ENCODE measurements around the gene FOXO6.
"Not testable (repeated sequence)": the region's sequence is repeated elsewhere in the genome, so short reads cannot be mapped to it uniquely, and the experiment has no call there.

Gene FOXO6

GRCh38 chr1:41329662-41330587 is 31.3 kb upstream of the FOXO6 start:
- DNase-seq (ENCODE audit: low spot score) = no peak

GRCh38 chr1:41330588-41331545 is 30.4 kb upstream of the FOXO6 start:
- no peak for DNase-seq (ENCODE audit: low spot score)

GRCh38 chr1:41331546-41331917 is 29.7 kb upstream of the FOXO6 start:
- DNase-seq (ENCODE audit: low spot score) = no peak

- not testable (repeated sequence) for DNase-seq (ENCODE audit: low spot score)
Observed at GRCh38 chr1:41332161-41332560, 29.1 kb upstream of the FOXO6 start.

- no peak for DNase-seq (ENCODE audit: low spot score)
Observed at GRCh38 chr1:41333146-41333784, 28.0 kb upstream of the FOXO6 start.

- no peak for DNase-seq (ENCODE audit: low spot score)
Observed at GRCh38 chr1:41338820-41339219, 22.4 kb upstream of the FOXO6 start.

GRCh38 chr1:41340655-41341364 is 20.4 kb upstream of the FOXO6 start:
- DNase-seq (ENCODE audit: low spot score) = no peak

- DNase-seq (ENCODE audit: low spot score) = no peak
Observed at GRCh38 chr1:41341365-41341683, 19.9 kb upstream of the FOXO6 start.

GRCh38 chr1:41341772-41342562 is 19.3 kb upstream of the FOXO6 start:
- DNase-seq (ENCODE audit: low spot score) = no peak

- no peak for DNase-seq (ENCODE audit: low spot score)
Observed at GRCh38 chr1:41342774-41343355, 18.4 kb upstream of the FOXO6 start.

- DNase-seq (ENCODE audit: low spot score) = no peak
Observed at GRCh38 chr1:41343790-41344699, 17.2 kb upstream of the FOXO6 start.

- DNase-seq (ENCODE audit: low spot score) = no peak
Observed at GRCh38 chr1:41344708-41345159, 16.5 kb upstream of the FOXO6 start.

GRCh38 chr1:41345434-41346075 is 15.7 kb upstream of the FOXO6 start:
- no peak for DNase-seq (ENCODE audit: low spot score)

GRCh38 chr1:41347276-41347675 is 14.0 kb upstream of the FOXO6 start:
- DNase-seq (ENCODE audit: low spot score) = no peak

GRCh38 chr1:41348394-41348793 is 12.8 kb upstream of the FOXO6 start:
- no peak for DNase-seq (ENCODE audit: low spot score)

GRCh38 chr1:41349361-41350054 is 11.7 kb upstream of the FOXO6 start:
- DNase-seq (ENCODE audit: low spot score) = no peak

- no peak for DNase-seq (ENCODE audit: low spot score)
Observed at GRCh38 chr1:41350055-41350378, 11.2 kb upstream of the FOXO6 start.

All from CD4-positive, alpha-beta T cell treated with Interleukin-15 for 4 hours (primary cell).